Left lung (tissue), 10 donors: ENCODE results near the gene CNTLN. TPM values are rescaled to one million over a fixed set of nuclear protein-coding genes. Genes with fewer than 3 reads are reported as not detected.
"Not testable (repeated sequence)": the region's sequence is repeated elsewhere in the genome, so short reads cannot be mapped to it uniquely, and the experiment has no call there.

Experiments used
- ATAC-seq: fragments of 200-7000 bp; cut with Tn5 transposase; one replicate; pipeline ENCODE4 v1.9.1; 2020; ENCODE audit warnings: moderate library complexity
- DNase-seq, 4 donors: peaks; one replicate each; pipeline ENCODE4 v3.0.0-alpha.2; 2013 to 2020
- H3K27ac ChIP-seq, 2 donors: fragments of 200-600 bp; sonication (generic) in 1 of 2; one replicate each; pipeline versions ENCODE4 v1.5.0 to v1.8.0; 2020 to 2021
- H3K27me3 ChIP-seq, 2 donors: fragments of 200-600 bp; sonication (generic) in 1 of 2; one replicate each; pipeline versions ENCODE4 v1.5.0 to v1.8.0; 2020 to 2021
- H3K36me3 ChIP-seq, 2 donors: fragments of 200-600 bp; sonication (generic) in 1 of 2; one replicate each; pipeline versions ENCODE4 v1.5.0 to v1.8.0; 2020 to 2021
- H3K4me1 ChIP-seq, 2 donors: fragments of 200-600 bp; one replicate each; pipeline ENCODE4 v1.8.0; 2021
- H3K4me3 ChIP-seq, 2 donors: fragments of 200-600 bp; sonication (generic) in 1 of 2; one replicate each; pipeline versions ENCODE4 v1.5.0 to v1.8.0; 2020 to 2021; ENCODE audit warnings: mild to moderate bottlenecking in 1 of 2
- H3K9me3 ChIP-seq, 2 donors: fragments of 200-600 bp; sonication (generic) in 1 of 2; one replicate each; pipeline versions ENCODE4 v1.5.0 to v1.8.0; 2020 to 2021
- intact Hi-C, 2 donors: fragments of 100-400 bp; cut with DNase I; formaldehyde crosslinking; loops; one replicate each; pipeline versions ENCODE4 v1.11.2 to v1.14.2; 2022
- polyA plus RNA-seq, 6 donors: library from polyadenylated mRNA; unstranded; fragments of 120-200 nt; gene quantifications; one replicate each; pipeline ENCODE4 v1.2.1, GENCODE V29; 2013; ENCODE audit not compliant: insufficient read length in 6 of 6
- total RNA-seq, 2 donors: library from RNA; stranded (reverse); fragmentation: NEBNext Ultra II Directional; extraction: Animal tissue kit (Norgen Biotek cat#: 25700); gene quantifications; one replicate each; pipeline ENCODE4 v1.2.1, GENCODE V29; 2021
- TF ChIP-seq, protein P1 (sequence below), 2 donors: fragments of 200-600 bp; sonication (generic) in 1 of 2; IDR thresholded peaks; one replicate each; pipeline versions ENCODE4 v1.5.0 to v1.8.0; 2021; ENCODE audit warnings: antibody characterized with exemption in 2 of 2
- donor health status: DM: no; HTN: yes; CAD: no.
- donor health status: DM: no; HTN: no; CAD: no.

The CNTLN gene
- total and polyA plus RNA-seq, 8 donors, result 5.2 to 25.2 (median 18.5) TPM

GRCh38 chr9:17166346-17166745 lies 31.5 kb downstream of the CNTLN start:
- H3K9me3 ChIP-seq, result peaks cover 0 to 9% of the 10 kb centered on the region in 2 donors
- no peaks in the 10 kb centered on the region for H3K27me3 ChIP-seq
- TF ChIP-seq, protein P1, sequence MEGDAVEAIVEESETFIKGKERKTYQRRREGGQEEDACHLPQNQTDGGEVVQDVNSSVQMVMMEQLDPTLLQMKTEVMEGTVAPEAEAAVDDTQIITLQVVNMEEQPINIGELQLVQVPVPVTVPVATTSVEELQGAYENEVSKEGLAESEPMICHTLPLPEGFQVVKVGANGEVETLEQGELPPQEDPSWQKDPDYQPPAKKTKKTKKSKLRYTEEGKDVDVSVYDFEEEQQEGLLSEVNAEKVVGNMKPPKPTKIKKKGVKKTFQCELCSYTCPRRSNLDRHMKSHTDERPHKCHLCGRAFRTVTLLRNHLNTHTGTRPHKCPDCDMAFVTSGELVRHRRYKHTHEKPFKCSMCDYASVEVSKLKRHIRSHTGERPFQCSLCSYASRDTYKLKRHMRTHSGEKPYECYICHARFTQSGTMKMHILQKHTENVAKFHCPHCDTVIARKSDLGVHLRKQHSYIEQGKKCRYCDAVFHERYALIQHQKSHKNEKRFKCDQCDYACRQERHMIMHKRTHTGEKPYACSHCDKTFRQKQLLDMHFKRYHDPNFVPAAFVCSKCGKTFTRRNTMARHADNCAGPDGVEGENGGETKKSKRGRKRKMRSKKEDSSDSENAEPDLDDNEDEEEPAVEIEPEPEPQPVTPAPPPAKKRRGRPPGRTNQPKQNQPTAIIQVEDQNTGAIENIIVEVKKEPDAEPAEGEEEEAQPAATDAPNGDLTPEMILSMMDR (IDR thresholded peaks at IDR 0.05), result no peak
- H3K36me3 ChIP-seq, result no peaks in the 10 kb centered on the region
- DNase-seq, result no peak
- no peak for ATAC-seq
- intact Hi-C loops, result no loop called here
- no peak overlapping the region for H3K4me3 ChIP-seq
- no peak overlapping the region for H3K27ac ChIP-seq
- no peaks in the 10 kb centered on the region for H3K4me1 ChIP-seq

- TF ChIP-seq, protein P1 (IDR thresholded peaks at IDR 0.05), result no peak
- ATAC-seq (no peak), DNase-seq (no peak)
- H3K27ac ChIP-seq, result no peak overlapping the region
- H3K4me1 ChIP-seq, result no peaks in the 10 kb centered on the region
- no peak overlapping the region for H3K4me3 ChIP-seq
- peaks cover 0 to 9% of the 10 kb centered on the region in 2 donors for H3K9me3 ChIP-seq
- no peaks in the 10 kb centered on the region for H3K27me3 ChIP-seq
- intact Hi-C loops, result no loop called here
- H3K36me3 ChIP-seq, result no peaks in the 10 kb centered on the region
These were observed 36.7 kb downstream of the CNTLN start for GRCh38 chr9:17171309-17172094.

GRCh38 chr9:17177496-17177895 lies 42.7 kb downstream of the CNTLN start:
- H3K4me3 ChIP-seq, ATAC-seq, H3K36me3 ChIP-seq, H3K9me3 ChIP-seq, H3K4me1 ChIP-seq, H3K27ac ChIP-seq, DNase-seq, H3K27me3 ChIP-seq, intact Hi-C loops: not testable (repeated sequence)

- H3K27me3 ChIP-seq, result no peaks in the 10 kb centered on the region
- no peaks in the 10 kb centered on the region for H3K4me1 ChIP-seq
- intact Hi-C loops, result no loop called here
- no peak overlapping the region for H3K4me3 ChIP-seq
- no peaks in the 10 kb centered on the region for H3K36me3 ChIP-seq
- no peaks in the 10 kb centered on the region for H3K9me3 ChIP-seq
- no peak for ATAC-seq
- peak in 2 of 4 donors; percentile 52 to 67 for DNase-seq
- TF ChIP-seq, protein P1 (IDR thresholded peaks at IDR 0.05), result no peak
- H3K27ac ChIP-seq, result no peak overlapping the region
These were observed 50.7 kb downstream of the CNTLN start for GRCh38 chr9:17185481-17186029.

DNA sequence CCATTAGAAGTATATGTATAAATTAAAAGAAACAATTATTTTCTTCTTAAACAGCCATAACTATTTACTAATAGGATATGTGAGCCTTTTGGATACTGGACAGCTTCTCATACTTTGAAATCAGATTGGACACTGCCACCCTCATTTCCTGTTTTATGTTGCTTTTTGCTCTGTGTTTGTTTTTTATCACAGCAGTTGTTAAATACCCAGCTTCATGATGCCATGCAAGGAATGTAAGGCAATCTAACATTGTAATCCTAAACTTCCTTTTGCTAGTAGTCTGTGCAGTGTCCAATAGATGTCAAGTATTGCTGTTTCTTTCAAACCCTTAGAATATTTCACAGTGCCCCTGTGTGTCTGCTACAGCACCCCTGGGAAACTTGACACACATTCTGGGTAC lies 56.2 kb downstream of the CNTLN start:
- no peak for DNase-seq
- ATAC-seq, result no peak
- Histone ChIP-seq H3K36me3 (no peaks in the 10 kb centered on the region), H3K9me3 (peaks cover 0 to 3% of the 10 kb centered on the region in 2 donors), H3K4me3 (no peak overlapping the region), H3K27ac (no peak overlapping the region), H3K4me1 (no peaks in the 10 kb centered on the region), H3K27me3 (no peaks in the 10 kb centered on the region)
- intact Hi-C loops, result no loop called here
- TF ChIP-seq, protein P1 (IDR thresholded peaks at IDR 0.05), result no peak
